GM21619 (cell line): Measurements from ENCODE around the gene RBM22.

ENCODE experiments used
- ATAC-seq: cut with Tn5 transposase; IDR thresholded peaks from one replicate; pipeline ENCODE4 v1.9.1; 2021; ENCODE audit not compliant: unreplicated experiment

Gene RBM22

DNA sequence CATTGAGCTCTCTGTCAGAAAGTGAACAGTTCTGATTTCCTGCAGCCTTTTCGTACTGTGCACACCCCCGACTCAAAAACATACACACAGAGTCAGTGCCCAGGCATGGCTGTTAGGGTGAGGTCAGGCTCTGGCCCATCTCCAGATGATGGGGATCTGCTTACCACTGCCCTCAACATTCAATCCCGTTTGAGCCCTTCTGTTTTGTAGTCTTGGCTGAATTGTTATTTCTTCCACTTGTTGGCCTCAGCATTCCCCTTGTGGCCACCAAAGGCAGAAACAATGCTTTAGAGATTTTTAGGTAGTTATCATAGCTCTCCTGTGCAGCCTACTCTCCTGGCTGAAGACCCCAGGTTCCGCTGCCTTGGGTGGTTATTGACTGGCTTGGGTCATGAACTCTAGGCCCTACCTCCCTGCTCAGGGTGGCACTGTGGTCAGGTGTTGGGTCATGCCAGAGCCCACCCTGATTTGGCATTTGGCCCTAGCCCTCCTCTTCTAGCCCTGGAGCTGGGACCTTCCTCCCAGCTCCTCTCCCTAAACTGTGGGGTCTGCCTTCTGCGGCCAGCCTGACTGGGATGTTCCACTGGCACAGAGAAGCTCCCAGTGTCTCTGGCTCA, 47.6 kb downstream of the RBM22 start:
- ATAC-seq, result no peak

GRCh38 chr5:150651924-150652671, 48.8 kb downstream of the RBM22 start:
- no peak for ATAC-seq

DNA sequence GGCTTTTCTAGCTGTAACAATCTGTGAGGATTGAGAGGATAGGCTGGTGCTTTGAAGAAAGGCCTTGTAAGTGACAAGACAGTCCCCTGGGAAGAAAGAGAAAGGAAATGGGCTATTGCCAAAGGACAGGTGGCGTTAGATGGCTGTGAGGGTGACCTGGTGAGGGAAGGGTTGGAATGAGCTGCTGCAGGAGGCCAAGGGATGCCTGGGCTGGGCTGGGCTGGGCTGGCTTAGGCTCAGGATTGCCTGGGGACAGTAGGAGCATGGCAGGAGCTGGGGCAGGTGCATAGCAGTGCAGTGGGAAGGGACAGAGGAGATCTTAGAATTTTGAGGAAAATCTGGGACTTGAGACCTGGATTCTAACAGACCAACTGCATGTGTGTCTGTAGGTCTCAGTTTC, 49.5 kb downstream of the RBM22 start:
- ATAC-seq, result no peak

- no peak for ATAC-seq
Measured at GRCh38 chr5:150650021-150651006, 50.5 kb downstream of the RBM22 start.

DNA sequence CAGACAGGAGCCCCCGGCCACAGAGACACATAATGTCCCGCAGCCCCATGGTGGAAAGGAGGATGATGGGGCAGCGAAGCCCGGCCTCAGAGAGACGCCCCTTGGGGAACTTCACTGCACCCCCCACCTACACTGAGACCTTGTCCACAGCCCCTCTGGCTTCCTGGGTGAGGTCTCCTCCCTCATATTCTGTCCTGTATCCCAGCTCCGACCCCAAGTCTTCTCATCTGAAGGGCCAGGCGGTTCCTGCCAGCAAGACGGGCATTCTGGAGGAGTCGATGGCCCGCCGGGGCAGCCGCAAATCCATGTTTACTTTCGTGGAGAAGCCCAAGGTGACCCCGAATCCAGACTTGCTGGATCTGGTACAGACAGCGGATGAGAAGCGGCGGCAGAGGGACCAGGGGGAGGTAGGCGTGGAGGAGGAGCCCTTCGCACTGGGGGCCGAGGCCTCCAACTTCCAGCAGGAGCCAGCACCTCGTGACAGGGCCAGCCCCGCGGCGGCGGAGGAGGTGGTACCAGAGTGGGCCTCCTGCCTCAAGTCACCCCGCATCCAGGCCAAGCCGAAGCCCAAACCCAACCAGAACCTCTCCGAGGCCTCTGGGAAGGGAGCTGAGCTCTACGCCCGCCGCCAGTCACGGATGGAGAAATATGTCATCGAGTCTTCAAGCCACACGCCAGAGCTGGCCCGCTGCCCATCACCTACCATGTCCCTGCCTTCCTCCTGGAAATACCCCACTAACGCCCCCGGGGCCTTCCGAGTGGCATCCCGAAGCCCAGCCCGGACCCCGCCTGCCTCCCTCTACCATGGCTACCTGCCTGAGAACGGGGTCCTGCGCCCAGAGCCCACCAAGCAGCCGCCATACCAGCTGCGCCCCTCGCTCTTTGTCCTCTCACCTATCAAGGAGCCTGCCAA, 51.5 kb downstream of the RBM22 start:
- ATAC-seq, result no peak

DNA sequence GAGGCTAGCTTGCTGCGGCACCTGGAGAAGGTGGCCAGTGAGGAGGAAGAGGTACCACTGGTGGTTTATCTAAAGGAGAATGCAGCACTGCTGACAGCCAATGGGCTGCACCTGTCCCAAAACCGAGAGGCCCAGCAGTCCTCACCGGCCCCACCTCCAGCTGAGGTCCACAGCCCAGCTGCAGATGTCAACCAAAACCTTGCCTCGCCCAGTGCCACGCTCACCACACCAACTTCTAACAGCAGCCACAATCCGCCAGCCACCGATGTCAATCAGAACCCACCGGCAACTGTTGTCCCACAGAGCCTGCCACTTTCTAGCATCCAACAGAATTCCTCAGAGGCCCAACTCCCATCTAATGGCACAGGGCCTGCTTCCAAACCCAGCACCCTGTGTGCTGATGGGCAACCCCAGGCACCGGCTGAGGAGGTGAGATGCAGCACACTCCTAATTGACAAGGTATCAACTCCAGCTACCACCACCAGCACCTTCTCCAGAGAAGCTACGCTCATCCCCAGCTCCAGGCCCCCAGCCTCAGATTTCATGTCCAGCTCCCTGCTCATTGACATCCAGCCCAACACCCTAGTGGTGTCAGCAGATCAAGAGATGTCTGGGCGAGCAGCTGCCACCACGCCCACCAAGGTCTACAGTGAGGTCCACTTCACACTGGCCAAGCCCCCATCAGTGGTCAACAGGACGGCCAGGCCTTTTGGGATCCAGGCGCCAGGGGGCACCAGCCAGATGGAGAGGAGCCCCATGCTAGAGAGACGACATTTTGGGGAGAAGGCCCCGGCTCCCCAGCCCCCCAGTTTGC, 52.4 kb downstream of the RBM22 start:
- ATAC-seq, result no peak

- no peak for ATAC-seq
Measured at GRCh38 chr5:150647275-150648251, 53.3 kb downstream of the RBM22 start.

GRCh38 chr5:150645070-150645700, 55.7 kb downstream of the RBM22 start:
- ATAC-seq, result no peak

DNA sequence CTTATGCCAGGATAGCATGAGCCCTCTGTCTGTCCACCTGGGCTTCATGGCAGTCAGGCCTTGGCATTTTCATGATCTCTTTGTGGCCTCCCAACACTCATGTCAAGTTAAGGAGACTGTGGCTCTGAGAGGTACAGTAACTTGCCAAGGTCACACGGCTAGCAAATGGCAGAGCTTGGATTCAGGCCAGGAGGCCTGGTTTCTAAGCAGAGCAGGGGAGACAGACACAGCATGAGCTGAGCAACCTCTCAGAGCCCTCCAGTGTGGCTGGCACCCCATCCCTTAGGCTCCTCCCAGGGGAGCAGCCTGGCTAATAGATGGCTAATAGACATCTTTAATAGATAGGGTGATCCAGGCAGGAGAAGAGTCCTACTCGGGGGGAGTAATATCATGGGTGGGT, 56.3 kb downstream of the RBM22 start:
- no peak for ATAC-seq

- no peak for ATAC-seq
Measured at GRCh38 chr5:150644058-150644457, 56.8 kb downstream of the RBM22 start.

- no peak for ATAC-seq
Measured at GRCh38 chr5:150642991-150643710, 57.7 kb downstream of the RBM22 start.

- ATAC-seq, result no peak
Measured at GRCh38 chr5:150642567-150642927, 58.3 kb downstream of the RBM22 start.

DNA sequence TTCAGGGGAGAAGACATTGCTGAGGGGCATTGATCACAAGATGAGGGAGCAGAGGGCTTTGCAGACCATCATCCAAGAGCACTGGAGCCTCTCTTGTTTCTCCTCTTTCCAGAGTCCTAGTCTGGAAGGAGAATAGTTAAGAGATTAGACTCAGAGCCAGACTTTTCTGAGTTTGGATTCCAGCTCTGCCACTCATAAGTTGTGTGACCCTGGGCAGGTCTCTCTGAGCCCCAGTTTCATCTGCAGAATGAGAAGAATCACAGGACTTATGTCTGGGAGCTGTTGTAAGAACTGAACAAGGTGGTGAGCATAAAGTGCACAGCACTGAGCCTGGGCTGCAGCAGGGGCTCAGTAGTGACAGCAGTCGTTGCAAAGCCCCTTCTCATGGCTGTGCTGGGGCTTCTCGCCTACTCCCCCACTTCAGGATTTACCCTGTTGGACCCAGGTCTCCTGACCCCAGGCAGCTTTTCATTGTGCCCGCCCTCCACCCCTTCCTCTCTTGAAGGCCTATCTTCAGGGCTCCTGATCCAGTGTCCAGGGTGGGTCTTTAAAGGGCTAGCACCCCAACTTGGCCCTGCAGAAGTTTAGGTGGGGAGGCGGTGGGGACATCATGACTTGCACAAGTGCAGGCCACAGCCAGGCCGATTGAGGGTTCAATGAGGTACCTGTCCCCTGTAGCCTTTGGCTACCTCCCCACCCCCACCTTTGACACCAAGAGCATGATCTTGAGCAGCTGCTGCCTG, 58.9 kb downstream of the RBM22 start:
- no peak for ATAC-seq

DNA sequence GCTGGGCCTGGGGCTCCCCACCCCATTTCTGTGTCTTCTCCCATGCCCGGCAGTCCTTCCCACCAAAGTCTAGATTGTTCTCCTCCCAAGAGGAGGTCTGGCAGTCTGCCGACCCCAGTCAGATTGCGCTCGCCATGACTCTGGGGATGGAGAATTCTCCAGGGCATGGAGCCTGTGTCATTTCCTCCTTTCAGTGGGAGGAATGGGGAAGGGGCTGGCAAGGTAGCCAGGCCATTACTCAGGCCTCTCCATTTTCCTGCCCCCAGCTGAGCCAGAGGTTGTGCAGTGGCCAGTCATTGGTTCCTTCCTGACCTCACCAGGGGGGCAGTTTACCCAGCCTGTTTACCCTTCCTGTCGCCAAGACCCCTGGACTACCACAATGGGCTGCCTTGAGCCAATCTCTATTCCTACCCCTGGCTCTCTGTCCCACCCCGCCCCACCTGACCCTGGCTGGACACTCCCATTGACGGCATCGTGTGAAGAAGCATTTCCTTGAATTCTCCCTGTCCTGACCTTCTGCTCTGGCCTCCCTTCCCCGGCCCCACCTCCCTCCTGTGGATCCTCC, 59.8 kb downstream of the RBM22 start:
- no peak for ATAC-seq
